Measurements from ENCODE around the gene TP53BP2.
A peak's percentile ranks its signal among the peaks of the same experiment; 100 is the strongest.
"Not testable (repeated sequence)": the region's sequence is repeated elsewhere in the genome, so short reads cannot be mapped to it uniquely, and the experiment has no call there.

TP53BP2 gene

DNA sequence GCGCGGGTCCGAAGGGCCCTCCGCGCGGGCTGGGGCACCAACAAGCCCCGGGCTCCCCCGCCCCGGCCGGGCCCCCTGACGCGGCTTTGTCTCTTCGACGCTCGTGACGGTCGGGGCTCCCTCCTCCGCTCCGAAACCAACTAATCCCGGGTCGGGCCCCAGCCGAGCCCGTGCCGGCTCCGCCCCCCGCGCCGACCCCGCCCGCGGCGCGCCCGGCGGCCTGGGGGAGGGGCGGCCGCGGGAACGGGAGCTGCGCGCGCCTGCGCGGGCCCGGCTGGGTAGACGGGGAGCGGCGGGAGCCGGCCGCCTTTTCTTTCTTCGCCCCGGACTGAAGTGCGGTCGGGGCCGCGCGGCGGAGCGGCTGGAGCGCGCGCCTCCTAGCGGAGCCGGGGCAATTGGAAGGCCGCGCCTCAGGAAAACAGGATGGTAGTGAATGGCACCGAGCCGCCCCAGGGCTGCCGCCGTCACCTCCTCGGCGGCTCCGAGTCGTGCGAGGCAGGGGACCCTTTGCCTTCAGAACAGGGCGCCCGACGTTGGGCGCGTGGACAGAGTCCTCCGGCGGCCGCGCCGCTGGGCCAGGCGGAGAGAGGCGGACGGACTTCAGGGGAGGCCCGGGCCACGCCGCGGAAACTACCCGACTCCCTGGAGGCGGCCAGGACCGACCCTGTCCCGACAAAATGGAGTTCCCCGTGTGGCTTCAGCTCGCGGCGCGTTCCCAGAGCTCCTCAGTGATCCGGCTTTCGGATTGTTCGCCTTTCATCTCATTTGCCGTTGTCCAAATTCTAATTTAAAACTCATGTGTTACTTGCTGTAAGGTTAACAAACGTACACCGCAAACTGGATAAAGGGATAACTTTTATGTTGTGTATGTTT lies at the start of gene TP53BP2:
Gene TP53BP2, minus strand, starts transcription at position 138 of the 873 bp plus-strand sequence. CDS start 267 bp downstream, outside the sequence.
- peak; percentile 88 for DNase-seq (ENCODE audit: low read depth)

DNA sequence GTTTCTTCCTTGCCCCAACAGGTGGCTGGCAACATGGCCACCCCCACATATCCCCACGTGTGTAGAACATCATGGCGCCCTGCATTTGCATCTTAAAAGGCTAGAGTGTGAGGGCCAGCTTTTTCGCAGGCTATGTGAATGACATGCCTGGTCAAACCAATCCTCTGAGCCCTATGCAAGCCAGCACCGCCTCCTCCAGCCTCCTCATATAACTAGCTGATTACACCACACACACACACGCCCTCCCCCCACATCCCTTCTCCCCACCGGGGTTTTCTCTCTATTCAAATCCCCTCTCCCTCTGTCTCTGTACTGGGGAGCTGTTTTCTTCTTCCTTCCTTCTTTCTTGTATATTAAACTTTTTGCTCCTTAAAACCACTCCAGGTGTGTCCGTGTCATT lies 44.7 kb upstream of the TP53BP2 start:
- DNase-seq (ENCODE audit: low read depth), result not testable (repeated sequence)

DNA sequence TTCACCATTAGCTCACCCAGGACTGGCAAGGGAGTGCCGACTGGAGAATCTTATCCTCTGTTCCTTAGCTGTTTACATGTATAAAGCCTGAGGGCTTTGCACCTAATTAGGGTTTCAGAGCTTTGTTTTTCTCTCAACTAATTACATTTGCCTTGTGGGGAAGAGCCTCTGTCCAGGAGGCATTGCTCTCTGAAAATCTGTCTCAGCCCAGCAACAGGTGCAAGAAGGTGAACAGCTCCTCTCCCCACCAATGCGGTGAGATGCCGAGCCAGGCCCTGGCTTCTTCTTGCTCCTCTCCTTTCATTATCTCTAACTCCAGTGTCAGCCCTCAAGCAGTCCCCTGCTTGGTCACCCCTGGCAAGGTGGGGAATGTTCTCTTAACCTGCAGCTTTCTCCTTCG lies 43.6 kb upstream of the TP53BP2 start:
- not testable (repeated sequence) for DNase-seq (ENCODE audit: low read depth)

- peak; percentile 88 for DNase-seq (ENCODE audit: low read depth)
Measured at GRCh38 chr1:223887747-223888418, 42.1 kb upstream of the TP53BP2 start.

- DNase-seq (ENCODE audit: low read depth), result no peak
Measured at GRCh38 chr1:223886516-223886921, 40.8 kb upstream of the TP53BP2 start.

- DNase-seq (ENCODE audit: low read depth), result no peak
Measured at GRCh38 chr1:223885614-223886013, 39.9 kb upstream of the TP53BP2 start.

GRCh38 chr1:223878598-223879325 lies 33.0 kb upstream of the TP53BP2 start:
- DNase-seq (ENCODE audit: low read depth), result no peak

GRCh38 chr1:223877804-223878203 lies 32.1 kb upstream of the TP53BP2 start:
- no peak for DNase-seq (ENCODE audit: low read depth)

DNA sequence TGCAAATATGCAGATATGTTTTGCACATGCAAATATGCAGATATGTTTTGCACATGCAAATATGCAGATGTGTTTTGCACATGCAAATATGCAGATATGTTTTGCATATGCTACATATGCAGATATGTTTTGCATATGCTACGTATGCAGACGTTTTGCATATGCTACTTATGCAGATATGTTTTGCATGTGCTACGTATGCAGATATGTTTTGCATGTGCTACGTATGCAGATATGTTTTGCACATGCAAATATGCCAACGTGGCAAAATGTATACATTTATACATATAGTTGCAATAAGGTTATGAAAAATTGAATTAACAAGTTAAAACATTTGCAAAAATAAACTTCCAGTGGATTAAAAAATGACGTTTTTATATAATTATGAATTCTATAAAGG lies 30.8 kb upstream of the TP53BP2 start:
- DNase-seq (ENCODE audit: low read depth), result no peak

GRCh38 chr1:223873044-223873443 lies 27.3 kb upstream of the TP53BP2 start:
- no peak for DNase-seq (ENCODE audit: low read depth)

DNA sequence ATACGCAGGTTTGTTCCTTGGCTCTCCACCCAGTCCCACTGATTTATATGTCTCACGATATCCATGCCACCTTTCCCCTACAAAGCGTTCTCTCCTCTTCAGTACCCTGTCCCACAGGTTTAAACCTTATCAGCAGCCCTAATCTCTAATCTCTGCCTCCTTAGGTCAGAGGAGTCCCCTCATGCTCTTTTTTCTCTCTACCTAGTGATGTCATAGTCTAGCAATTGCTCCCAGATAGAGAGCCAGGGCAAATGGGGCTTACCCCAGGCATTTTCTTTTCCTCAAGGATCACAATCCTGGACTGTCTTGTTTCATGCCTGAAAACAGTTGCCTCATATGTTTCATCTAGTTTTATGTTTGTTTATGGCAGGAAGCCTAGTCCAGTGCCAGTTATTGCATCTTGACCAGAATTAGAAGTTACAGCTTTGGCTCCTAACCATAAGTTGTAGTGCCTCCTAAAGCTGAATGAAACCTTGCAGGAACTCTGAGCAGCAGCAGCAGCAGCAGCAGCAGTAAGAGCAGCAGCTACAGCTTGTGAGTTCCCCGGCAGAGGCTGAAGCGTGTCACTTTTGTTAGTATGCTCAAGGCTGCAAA lies 26.7 kb upstream of the TP53BP2 start:
- DNase-seq (ENCODE audit: low read depth), result peak; percentile 70

DNA sequence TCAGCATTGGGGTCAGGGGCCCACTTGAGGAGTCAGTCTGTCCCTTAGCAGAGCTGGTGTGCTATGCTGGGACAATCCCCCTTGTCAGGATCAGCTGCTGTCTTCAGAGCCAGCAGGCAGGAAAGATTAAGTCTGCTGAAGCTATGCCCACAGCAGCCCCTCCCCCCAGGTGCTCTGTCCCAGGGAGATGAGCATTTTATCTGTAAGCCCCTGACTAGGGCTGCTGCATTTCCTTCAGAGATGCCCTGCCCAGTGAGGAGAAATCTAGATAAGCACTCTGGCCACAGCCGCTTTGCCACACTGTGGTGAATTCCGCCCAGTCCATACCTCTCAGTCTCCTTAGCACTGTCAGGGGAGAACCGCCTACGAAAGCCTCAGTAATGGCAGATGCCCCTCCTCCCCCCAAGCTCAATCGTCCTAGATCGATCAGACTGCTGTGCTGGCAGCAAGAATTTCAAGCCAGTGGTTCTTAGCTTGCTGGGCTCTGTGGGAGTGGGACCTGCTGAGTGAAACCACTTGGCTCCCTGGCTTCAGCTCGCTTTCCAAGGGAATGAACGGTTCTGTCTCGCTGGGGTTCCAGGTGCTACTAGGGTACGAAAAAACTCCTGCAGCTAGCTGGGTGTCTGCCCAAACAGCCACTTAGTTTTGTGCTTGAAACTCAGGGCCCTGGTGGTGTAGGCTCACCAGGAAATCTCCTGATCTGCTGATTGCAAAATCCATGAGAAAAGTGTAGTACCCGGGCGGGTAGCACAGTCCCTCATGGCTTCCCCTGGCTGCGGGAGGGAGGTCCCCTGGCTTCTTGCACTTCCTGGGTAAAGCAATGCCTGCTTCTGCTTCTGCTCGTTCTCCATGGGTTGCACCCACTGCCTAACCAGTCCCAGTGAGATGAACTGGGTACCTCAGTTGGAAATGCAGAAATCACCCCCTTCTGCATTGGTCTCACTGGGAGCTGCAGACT lies 25.1 kb upstream of the TP53BP2 start:
- DNase-seq (ENCODE audit: low read depth), result no peak

DNA sequence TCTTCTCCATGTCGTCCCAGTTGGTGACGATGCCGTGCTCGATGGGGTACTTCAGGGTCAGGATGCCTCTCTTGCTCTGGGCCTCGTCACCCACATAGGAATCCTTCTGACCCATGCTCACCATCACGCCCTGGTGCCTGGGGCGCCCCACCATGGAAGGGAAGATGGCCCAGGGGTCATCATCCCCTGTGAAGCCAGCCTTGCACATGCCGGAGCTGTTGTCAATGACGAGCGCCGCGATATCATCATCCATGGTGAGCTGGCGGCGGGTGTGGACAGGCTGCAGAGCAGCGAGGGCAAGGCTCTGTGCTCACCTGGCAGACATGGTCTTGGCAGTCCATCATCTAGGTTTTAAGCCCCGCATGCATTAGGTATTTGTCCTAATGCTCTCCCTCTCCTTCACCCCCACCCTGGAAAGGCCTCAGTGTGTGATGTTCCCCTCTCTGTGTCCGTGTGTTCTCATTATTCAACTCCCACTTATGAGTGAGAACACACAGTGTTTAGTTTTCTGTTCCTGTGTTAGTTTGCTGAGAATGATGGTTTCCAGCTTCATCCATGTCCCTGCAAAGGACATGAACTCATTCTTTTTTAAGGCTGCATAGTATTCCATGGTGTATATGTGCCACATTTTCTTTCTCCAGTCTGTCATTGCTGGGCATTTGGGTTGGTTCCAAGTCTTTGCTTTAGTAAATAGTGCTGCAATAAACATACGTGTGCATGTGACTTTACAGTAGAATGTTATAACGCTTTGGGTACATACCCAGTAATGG lies 19.0 kb upstream of the TP53BP2 start:
- DNase-seq (ENCODE audit: low read depth), result not testable (repeated sequence)

- no peak for DNase-seq (ENCODE audit: low read depth)
Measured at GRCh38 chr1:223864084-223864483, 18.3 kb upstream of the TP53BP2 start.

DNA sequence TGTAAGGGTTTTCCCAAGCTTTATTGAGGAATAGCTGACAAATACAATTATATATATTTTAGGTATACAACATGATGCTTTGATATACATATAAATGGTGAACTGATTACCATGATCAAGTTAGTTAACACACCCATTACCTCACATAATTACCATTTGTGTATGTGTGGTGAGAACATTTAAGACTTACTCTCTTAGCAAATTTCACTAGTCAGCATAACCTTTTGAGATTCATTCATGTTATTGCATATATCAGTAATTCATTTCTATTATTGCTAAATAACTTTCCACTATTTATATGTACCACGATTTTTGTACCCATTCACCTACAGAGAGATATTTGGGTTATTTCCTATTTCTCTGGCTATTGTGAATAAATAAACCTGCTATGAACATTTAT lies 16.2 kb upstream of the TP53BP2 start:
- no peak for DNase-seq (ENCODE audit: low read depth)

DNA sequence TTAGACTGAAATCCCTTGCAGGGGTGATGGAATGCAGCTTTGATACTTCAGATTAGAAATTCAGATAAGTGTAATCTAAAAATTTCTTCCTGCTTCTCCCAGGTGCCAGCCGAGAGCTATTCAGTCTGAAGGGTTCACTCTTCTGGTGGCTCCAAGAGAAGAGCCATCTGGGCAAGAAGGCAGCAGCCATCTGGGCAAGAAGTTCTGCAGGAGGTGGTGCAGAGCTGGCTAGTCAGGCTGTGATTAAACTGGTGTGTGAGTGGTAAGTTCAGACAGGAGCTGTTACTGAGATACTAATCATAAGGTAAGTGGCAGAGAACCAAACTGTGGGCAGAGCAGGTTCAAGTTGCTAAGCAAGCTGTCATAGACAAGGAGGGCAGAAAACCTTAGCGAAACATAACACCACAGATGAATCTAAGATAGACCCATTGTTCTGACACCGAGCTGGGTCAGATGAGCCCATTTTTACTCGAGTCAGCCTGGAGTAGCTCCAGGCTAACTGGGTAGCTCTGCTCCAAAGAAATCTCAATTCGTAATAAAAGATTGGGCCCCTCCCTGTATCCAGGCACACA lies 14.4 kb upstream of the TP53BP2 start:
- DNase-seq (ENCODE audit: low read depth), result no peak

GRCh38 chr1:223859058-223859457 lies 13.3 kb upstream of the TP53BP2 start:
- no peak for DNase-seq (ENCODE audit: low read depth)

- no peak for DNase-seq (ENCODE audit: low read depth)
Measured at GRCh38 chr1:223856386-223856785, 10.6 kb upstream of the TP53BP2 start.

DNA sequence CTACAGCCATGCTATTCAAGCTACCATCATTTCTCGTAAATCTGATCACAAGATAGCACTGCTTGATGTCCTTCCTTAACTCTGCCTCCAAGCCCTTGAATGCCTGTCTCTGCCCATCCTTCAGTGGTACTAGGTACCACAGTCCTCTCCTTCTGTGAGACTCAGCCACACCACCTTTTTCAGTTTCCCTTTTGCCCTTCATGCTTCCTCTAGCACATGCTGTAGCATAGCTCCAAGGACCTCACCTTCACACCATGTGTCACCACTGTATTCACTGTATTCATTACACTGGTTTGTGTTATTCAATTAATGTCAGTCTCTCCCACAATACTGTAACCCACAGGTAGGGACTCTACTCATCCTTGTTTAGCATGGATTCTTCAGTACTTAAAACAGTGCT lies 8.0 kb upstream of the TP53BP2 start:
- DNase-seq (ENCODE audit: low read depth), result no peak

GRCh38 chr1:223853275-223853674 lies 7.5 kb upstream of the TP53BP2 start:
- no peak for DNase-seq (ENCODE audit: low read depth)
